ENCODE measurements around the gene FDX1.

DNA sequence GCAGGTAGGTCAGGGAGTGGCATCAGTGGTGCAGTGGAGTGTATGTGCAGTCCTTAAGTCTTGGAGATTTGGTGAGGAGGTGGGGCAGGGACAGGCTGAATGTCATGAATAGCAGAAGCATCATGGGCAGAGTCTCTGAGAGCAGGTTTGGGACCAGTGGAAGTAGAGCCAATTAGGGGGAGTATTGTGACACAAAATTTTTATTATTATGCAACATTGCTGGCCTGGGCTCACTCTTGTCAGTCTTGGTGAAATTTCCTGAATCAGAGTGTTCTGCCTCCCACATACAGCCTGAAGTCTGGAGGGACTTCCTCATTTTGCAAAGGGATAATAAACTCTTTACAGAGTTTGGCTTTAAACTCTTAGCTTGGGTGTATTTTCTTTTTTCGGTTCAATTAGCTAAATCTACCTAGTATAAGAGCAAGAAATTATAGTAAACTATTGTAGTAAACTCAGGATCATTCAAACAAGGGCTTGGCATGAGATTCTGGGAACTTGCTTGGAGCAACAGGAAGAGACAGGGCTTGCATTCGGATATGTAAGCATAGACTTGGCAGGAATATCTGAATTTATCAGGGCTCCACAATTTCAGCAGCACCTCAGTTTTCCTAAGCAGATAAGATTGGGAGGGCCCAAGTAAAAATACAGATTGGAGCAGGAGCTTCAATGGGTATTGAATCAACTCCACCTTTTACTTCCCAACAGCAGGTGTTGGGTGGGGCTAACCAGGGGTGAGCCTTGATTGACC lies 67.7 kb downstream of the FDX1 start:
- TF ChIP-seq, protein P1, sequence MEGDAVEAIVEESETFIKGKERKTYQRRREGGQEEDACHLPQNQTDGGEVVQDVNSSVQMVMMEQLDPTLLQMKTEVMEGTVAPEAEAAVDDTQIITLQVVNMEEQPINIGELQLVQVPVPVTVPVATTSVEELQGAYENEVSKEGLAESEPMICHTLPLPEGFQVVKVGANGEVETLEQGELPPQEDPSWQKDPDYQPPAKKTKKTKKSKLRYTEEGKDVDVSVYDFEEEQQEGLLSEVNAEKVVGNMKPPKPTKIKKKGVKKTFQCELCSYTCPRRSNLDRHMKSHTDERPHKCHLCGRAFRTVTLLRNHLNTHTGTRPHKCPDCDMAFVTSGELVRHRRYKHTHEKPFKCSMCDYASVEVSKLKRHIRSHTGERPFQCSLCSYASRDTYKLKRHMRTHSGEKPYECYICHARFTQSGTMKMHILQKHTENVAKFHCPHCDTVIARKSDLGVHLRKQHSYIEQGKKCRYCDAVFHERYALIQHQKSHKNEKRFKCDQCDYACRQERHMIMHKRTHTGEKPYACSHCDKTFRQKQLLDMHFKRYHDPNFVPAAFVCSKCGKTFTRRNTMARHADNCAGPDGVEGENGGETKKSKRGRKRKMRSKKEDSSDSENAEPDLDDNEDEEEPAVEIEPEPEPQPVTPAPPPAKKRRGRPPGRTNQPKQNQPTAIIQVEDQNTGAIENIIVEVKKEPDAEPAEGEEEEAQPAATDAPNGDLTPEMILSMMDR (IDR thresholded peaks at IDR 0.05), result no peak
- no peak for TF ChIP-seq POLR2A (IDR thresholded peaks at IDR 0.05)
